ENCODE data around the gene GRID2. TPM values are rescaled to one million over a fixed set of nuclear protein-coding genes. Genes with fewer than 3 reads are reported as not detected.

Gene GRID2
- total and polyA plus RNA-seq, 9 of the 15 experiments (the other 6 are each of a cell fraction or from before 2014, with no cell fraction given): 0.04 TPM; not detected in 7

GRCh38 chr4:93394545-93395081 lies 1090.8 kb downstream of the GRID2 start:
- Histone ChIP-seq H3K27ac (ENCODE audit: extremely low read depth, low read depth, low read length) (no peak overlapping the region), H3K36me3 (ENCODE audit: control insufficient read depth, insufficient read depth, low read length) (no peaks in the 10 kb centered on the region), H3K27me3 (ENCODE audit: control insufficient read depth in 2 of 2, insufficient read depth in 2 of 2, low read length in 2 of 2) (no peaks in the 10 kb centered on the region), H4K20me1 (replicated peaks; ENCODE audit: control insufficient read depth, insufficient read depth, low read length) (no peaks in the 10 kb centered on the region), H3K4me3 (no peak overlapping the region), H3K79me2 (ENCODE audit: control insufficient read depth, insufficient read depth, low read length) (no peaks in the 10 kb centered on the region), H3K9me1 (ENCODE audit: control insufficient read depth, insufficient read depth, low read length) (no peaks in the 10 kb centered on the region), H2AFZ (ENCODE audit: low read depth, low read length) (no peak overlapping the region), H3K9me3 (replicated peaks; ENCODE audit: control insufficient read depth, insufficient read depth, low read depth, low read length) (no peaks in the 10 kb centered on the region), H3K4me1 (replicated peaks in 1 of 2; ENCODE audit: control insufficient read depth in 2 of 2, insufficient read depth in 2 of 2, low read length in 2 of 2) (no peaks in the 10 kb centered on the region), H3K4me2 (ENCODE audit: insufficient read depth, low read length) (no peak overlapping the region), H3K9ac (ENCODE audit: insufficient read depth in 1 of 2, low read depth in 2 of 2, low read length in 2 of 2) (no peak overlapping the region)
- ATAC-seq (no peak), DNase-seq (ENCODE audit: extremely low read depth in 1 of 4, low spot score in 3 of 4) (no peak), FAIRE-seq (no peak)
- ChIA-PET CTCF (ENCODE audit: low intra/inter-chr PET ratio) (no interaction called here), POLR2A (no interaction called here)
- 3% methylated on average over 2 of the region's 2 CpGs for WGBS (ENCODE audit: insufficient coverage, low coverage, missing lambda C conversion rate)
- intact Hi-C loops (cut with micrococcal nuclease): no loop called here
- in situ Hi-C loops (cut with MboI): no loop called here
- no TSS peak for BruUV-seq (replicated peaks)
- TF ChIP-seq BRD9 (IDR thresholded peaks at IDR 0.05; ENCODE audit: low read depth, partially characterized antibody): no peak
- TF ChIP-seq SNIP1 (IDR thresholded peaks at IDR 0.05; ENCODE audit: low read depth): no peak
- TF ChIP-seq ATF6 (CRISPR knock-in tag; IDR thresholded peaks at IDR 0.05): no peak
- TF ChIP-seq HEY1 (CRISPR knock-in tag; IDR thresholded peaks at IDR 0.05; ENCODE audit: borderline replicate concordance): no peak
- no peak for TF ChIP-seq GTF2E2 (tag; IDR thresholded peaks at IDR 0.05)
- no peak for TF ChIP-seq MED1 (CRISPR knock-in tag; IDR thresholded peaks at IDR 0.05; ENCODE audit: borderline replicate concordance)
- no peak for TF ChIP-seq TEAD4 (IDR thresholded peaks at IDR 0.05; ENCODE audit: low read length)
- no peak for TF ChIP-seq TEAD4 (CRISPR knock-in tag; IDR thresholded peaks at IDR 0.05; ENCODE audit: borderline replicate concordance)
- TF ChIP-seq, protein P1, sequence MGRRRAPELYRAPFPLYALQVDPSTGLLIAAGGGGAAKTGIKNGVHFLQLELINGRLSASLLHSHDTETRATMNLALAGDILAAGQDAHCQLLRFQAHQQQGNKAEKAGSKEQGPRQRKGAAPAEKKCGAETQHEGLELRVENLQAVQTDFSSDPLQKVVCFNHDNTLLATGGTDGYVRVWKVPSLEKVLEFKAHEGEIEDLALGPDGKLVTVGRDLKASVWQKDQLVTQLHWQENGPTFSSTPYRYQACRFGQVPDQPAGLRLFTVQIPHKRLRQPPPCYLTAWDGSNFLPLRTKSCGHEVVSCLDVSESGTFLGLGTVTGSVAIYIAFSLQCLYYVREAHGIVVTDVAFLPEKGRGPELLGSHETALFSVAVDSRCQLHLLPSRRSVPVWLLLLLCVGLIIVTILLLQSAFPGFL (CRISPR knock-in tag; IDR thresholded peaks at IDR 0.05): no peak
- TF ChIP-seq SOX6 (IDR thresholded peaks at IDR 0.05): no peak
- no peak for TF ChIP-seq BRCA1 (IDR thresholded peaks at IDR 0.05)
- no peak for TF ChIP-seq BRCA1 (CRISPR knock-in tag; IDR thresholded peaks at IDR 0.05)
- no peak for TF ChIP-seq SMARCC2 (IDR thresholded peaks at IDR 0.05; ENCODE audit: low read depth)
- no peak for TF ChIP-seq DMBX1 (CRISPR knock-in tag; IDR thresholded peaks at IDR 0.05; ENCODE audit: borderline replicate concordance)
- TF ChIP-seq ZBTB5 (IDR thresholded peaks at IDR 0.05): no peak
- TF ChIP-seq HES1 (IDR thresholded peaks at IDR 0.05; ENCODE audit: low read depth): no peak
- no peak for TF ChIP-seq CBX3 (IDR thresholded peaks at IDR 0.05; ENCODE audit: borderline replicate concordance in 1 of 2, low read length in 2 of 2)
- TF ChIP-seq, protein P2, sequence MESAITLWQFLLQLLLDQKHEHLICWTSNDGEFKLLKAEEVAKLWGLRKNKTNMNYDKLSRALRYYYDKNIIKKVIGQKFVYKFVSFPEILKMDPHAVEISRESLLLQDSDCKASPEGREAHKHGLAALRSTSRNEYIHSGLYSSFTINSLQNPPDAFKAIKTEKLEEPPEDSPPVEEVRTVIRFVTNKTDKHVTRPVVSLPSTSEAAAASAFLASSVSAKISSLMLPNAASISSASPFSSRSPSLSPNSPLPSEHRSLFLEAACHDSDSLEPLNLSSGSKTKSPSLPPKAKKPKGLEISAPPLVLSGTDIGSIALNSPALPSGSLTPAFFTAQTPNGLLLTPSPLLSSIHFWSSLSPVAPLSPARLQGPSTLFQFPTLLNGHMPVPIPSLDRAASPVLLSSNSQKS (CRISPR knock-in tag; IDR thresholded peaks at IDR 0.05): no peak
